Upper lobe of left lung (tissue), 6 donors: ENCODE results near the gene SLC35G2. TPM values are rescaled to one million over a fixed set of nuclear protein-coding genes. Genes with fewer than 3 reads are reported as not detected.

Source experiments
- ATAC-seq, 2 donors: fragments of 200-7000 bp; cut with Tn5 transposase; one replicate each; pipeline ENCODE4 v1.9.1; 2022; ENCODE audit warnings: mild to moderate bottlenecking in 2 of 2, moderate library complexity in 2 of 2; ENCODE audit not compliant: low FRiP score in 2 of 2
- DNase-seq, 2 donors: peaks; one replicate each; pipeline ENCODE4 v3.0.0-alpha.2; 2019 to 2020
- H3K27ac ChIP-seq, 4 donors: fragments of 200-600 bp; sonication (generic); one replicate each; pipeline ENCODE4 v1.5.1; 2016 to 2019
- H3K27me3 ChIP-seq, 4 donors: fragments of 200-600 bp; sonication (generic); one replicate each; pipeline ENCODE4 v1.5.1; 2017 to 2019
- H3K36me3 ChIP-seq, 4 donors: fragments of 200-600 bp; sonication (generic); one replicate each; pipeline ENCODE4 v1.5.1; 2016 to 2019
- H3K4me1 ChIP-seq, 4 donors: fragments of 200-600 bp; sonication (generic); one replicate each; pipeline ENCODE4 v1.5.1; 2018 to 2019
- H3K4me3 ChIP-seq, 4 donors: fragments of 200-600 bp; sonication (generic); one replicate each; pipeline ENCODE4 v1.5.1; 2017 to 2019; ENCODE audit warnings: mild to moderate bottlenecking in 2 of 4, moderate library complexity in 1 of 4
- H3K9me3 ChIP-seq, 4 donors: fragments of 200-600 bp; sonication (generic); one replicate each; pipeline ENCODE4 v1.5.1; 2018 to 2019
- CTCF ChIP-seq, 6 experiments: fragments of 450-650 bp in 4 of 6; fragments of 200-600 bp in 2 of 6; sonication (generic) in 2 of 6; IDR thresholded peaks; one replicate each; pipeline ENCODE4 v1.5.1; 2016 to 2019; ENCODE audit warnings: antibody characterized with exemption in 6 of 6
- EP300 ChIP-seq, 4 donors: sonication (generic); formaldehyde crosslinking; IDR thresholded peaks; one replicate each; pipeline ENCODE4 v1.5.1; 2017; ENCODE audit warnings: antibody characterized with exemption in 4 of 4, control low read depth in 2 of 4
- POLR2A ChIP-seq, 4 donors: fragments of 450-650 bp; IDR thresholded peaks; one replicate each; pipeline ENCODE4 v1.5.1; 2016 to 2017; ENCODE audit warnings: antibody characterized with exemption in 4 of 4, mild to moderate bottlenecking in 2 of 4
- POLR2AphosphoS5 ChIP-seq, 2 donors: sonication (generic); formaldehyde crosslinking; IDR thresholded peaks; one replicate each; pipeline ENCODE4 v1.5.1; 2017; ENCODE audit warnings: antibody characterized with exemption in 2 of 2
- WGBS, 2 donors: methylation state at CpG; one replicate each; pipeline ENCODE4 v1.1.5; 2017 to 2018; 5-methylcytosine and 5-hydroxymethylcytosine counted together
- total RNA-seq, 6 donors: library from RNA; depleted of rRNA in 4 of 6; stranded (reverse); fragments of >200 nt in 4 of 6; gene quantifications; one replicate each; pipeline versions ENCODE4 v1.1.0 to v1.2.1, GENCODE V29; 2016 to 2021
- donor health status: DM: no; HTN: no; CAD: no; lungs with moderate emphysema.
- donor health status: DM: no; HTN: yes; CAD: no; lungs with severe emphysema.

Gene SLC35G2
- total RNA-seq, 6 donors from 2014 or later, result 3.3 to 10.5 (median 6.5) TPM

GRCh38 chr3:136838641-136839555, 20.0 kb downstream of the SLC35G2 start:
- no peaks in the 10 kb centered on the region for H3K9me3 ChIP-seq
- no peak overlapping the region for H3K4me3 ChIP-seq
- no peak for DNase-seq
- WGBS, 2 donors, result 31 to 39% methylated on average over 1 of the region's 1 CpG
- peaks cover 0 to 5% (median 0%) of the 10 kb centered on the region in 4 donors for H3K36me3 ChIP-seq
- H3K27me3 ChIP-seq, result no peaks in the 10 kb centered on the region
- peak overlapping the region in 2 of 4 donors; percentile 56 to 74 for H3K27ac ChIP-seq
- TF ChIP-seq EP300 (IDR thresholded peaks at IDR 0.05) (no peak), CTCF (IDR thresholded peaks at IDR 0.05) (no peak), POLR2AphosphoS5 (IDR thresholded peaks at IDR 0.05) (no peak), POLR2A (IDR thresholded peaks at IDR 0.05) (no peak)
- ATAC-seq, result no peak
- peaks cover 0 to 39% (median 10%) of the 10 kb centered on the region in 4 donors for H3K4me1 ChIP-seq

- no peaks in the 10 kb centered on the region for H3K9me3 ChIP-seq
- TF ChIP-seq POLR2A (IDR thresholded peaks at IDR 0.05), result no peak
- TF ChIP-seq POLR2AphosphoS5 (IDR thresholded peaks at IDR 0.05), result no peak
- TF ChIP-seq EP300 (IDR thresholded peaks at IDR 0.05), result no peak
- no peak for TF ChIP-seq CTCF (IDR thresholded peaks at IDR 0.05)
- H3K36me3 ChIP-seq, result peaks cover 0 to 5% (median 0%) of the 10 kb centered on the region in 4 donors
- ATAC-seq (no peak), DNase-seq (no peak)
- peak overlapping the region in 2 of 4 donors; percentile 56 to 74 for H3K27ac ChIP-seq
- no peak overlapping the region for H3K4me3 ChIP-seq
- peaks cover 0 to 39% (median 10%) of the 10 kb centered on the region in 4 donors for H3K4me1 ChIP-seq
- no peaks in the 10 kb centered on the region for H3K27me3 ChIP-seq
Measured at GRCh38 chr3:136839556-136839931, 20.6 kb downstream of the SLC35G2 start.

- H3K4me3 ChIP-seq, result no peak overlapping the region
- DNase-seq, result no peak
- H3K9me3 ChIP-seq, result no peaks in the 10 kb centered on the region
- H3K36me3 ChIP-seq, result peaks cover 0 to 5% (median 0%) of the 10 kb centered on the region in 4 donors
- ATAC-seq, result no peak
- peaks cover 0 to 35% (median 10%) of the 10 kb centered on the region in 4 donors for H3K4me1 ChIP-seq
- 72 to 84% methylated on average over 2 of the region's 2 CpGs for WGBS, 2 donors
- no peaks in the 10 kb centered on the region for H3K27me3 ChIP-seq
- peak overlapping the region in 2 of 4 donors; percentile 56 to 74 for H3K27ac ChIP-seq
- no peak for TF ChIP-seq EP300 (IDR thresholded peaks at IDR 0.05)
- TF ChIP-seq CTCF (IDR thresholded peaks at IDR 0.05), result no peak
- no peak for TF ChIP-seq POLR2AphosphoS5 (IDR thresholded peaks at IDR 0.05)
Measured at GRCh38 chr3:136840252-136840651, 21.3 kb downstream of the SLC35G2 start.

- TF ChIP-seq POLR2AphosphoS5 (IDR thresholded peaks at IDR 0.05), result no peak
- no peak for TF ChIP-seq CTCF (IDR thresholded peaks at IDR 0.05)
- TF ChIP-seq EP300 (IDR thresholded peaks at IDR 0.05), result no peak
- no peak for TF ChIP-seq POLR2A (IDR thresholded peaks at IDR 0.05)
- Histone ChIP-seq H3K4me1 (peaks cover 0 to 21% (median 8%) of the 10 kb centered on the region in 4 donors), H3K27ac (no peak overlapping the region), H3K4me3 (no peak overlapping the region), H3K27me3 (no peaks in the 10 kb centered on the region), H3K9me3 (no peaks in the 10 kb centered on the region), H3K36me3 (peaks cover 0 to 5% (median 0%) of the 10 kb centered on the region in 4 donors)
- no peak for DNase-seq
- 95 to 100% methylated on average over 1 of the region's 1 CpG for WGBS, 2 donors
- ATAC-seq, result no peak
Measured at GRCh38 chr3:136842294-136842693, 23.4 kb downstream of the SLC35G2 start.
